HepG2 (cell line): Measurements from ENCODE around the gene HYAL2. TPM values are rescaled to one million over a fixed set of nuclear protein-coding genes. Genes with fewer than 3 reads are reported as not detected.
A peak's percentile ranks its signal among the peaks of the same experiment; 100 is the strongest.

Source experiments
- BCL6 ChIP-seq: IDR thresholded peaks from 2 replicates; pipeline ENCODE4 v1.6.1; 2016; ENCODE audit warnings: missing genetic modification reagents, missing compliant biosample characterization
- BORCS8-MEF2B ChIP-seq: sonication (generic); formaldehyde crosslinking; IDR thresholded peaks from 2 replicates; pipeline ENCODE4 v1.8.0; 2022; ENCODE audit warnings: mild to moderate bottlenecking, missing genetic modification reagents
- CSRNP1 ChIP-seq: sonication (generic); formaldehyde crosslinking; IDR thresholded peaks from 2 replicates; pipeline ENCODE4 v1.8.1; 2023; ENCODE audit warnings: mild to moderate bottlenecking, missing genetic modification reagents
- GPN1 ChIP-seq: sonication (generic); formaldehyde crosslinking; IDR thresholded peaks from 2 replicates; pipeline ENCODE4 v1.5.1; 2020; ENCODE audit warnings: missing genetic modification reagents, borderline replicate concordance
- HOXA5 ChIP-seq: sonication (generic); formaldehyde crosslinking; IDR thresholded peaks from 2 replicates; pipeline ENCODE4 v1.4.0; 2020; ENCODE audit warnings: missing genetic modification reagents
- IKZF5 ChIP-seq: IDR thresholded peaks from 2 replicates; pipeline ENCODE4 v1.6.1; 2018; ENCODE audit warnings: missing genetic modification reagents, mild to moderate bottlenecking, missing compliant biosample characterization
- MZF1 ChIP-seq: sonication (generic); formaldehyde crosslinking; IDR thresholded peaks from 2 replicates; pipeline ENCODE4 v1.8.1; 2023; ENCODE audit warnings: mild to moderate bottlenecking, missing genetic modification reagents, borderline replicate concordance
- RFXAP ChIP-seq: sonication (generic); formaldehyde crosslinking; IDR thresholded peaks from 2 replicates; pipeline ENCODE4 v1.4.0; 2020; ENCODE audit warnings: missing genetic modification reagents, borderline replicate concordance
- RORA ChIP-seq: sonication (generic); formaldehyde crosslinking; IDR thresholded peaks from 2 replicates; pipeline ENCODE4 v1.5.0; 2020; ENCODE audit warnings: mild to moderate bottlenecking, missing genetic modification reagents, moderate library complexity
- ZBTB14 ChIP-seq: sonication (generic); formaldehyde crosslinking; IDR thresholded peaks from 2 replicates; pipeline ENCODE4 v1.4.0; 2020; ENCODE audit warnings: missing genetic modification reagents
- ZNF276 ChIP-seq: sonication (generic); formaldehyde crosslinking; IDR thresholded peaks from 2 replicates; pipeline ENCODE4 v1.4.0; 2020; ENCODE audit warnings: mild to moderate bottlenecking, low read depth, missing genetic modification reagents
- ZNF333 ChIP-seq: sonication (generic); formaldehyde crosslinking; IDR thresholded peaks from 2 replicates; pipeline ENCODE4 v1.4.0; 2020; ENCODE audit warnings: mild to moderate bottlenecking, missing genetic modification reagents, borderline replicate concordance
- ZNF501 ChIP-seq: sonication (generic); formaldehyde crosslinking; IDR thresholded peaks from 2 replicates; pipeline ENCODE4 v1.5.1; 2020; ENCODE audit warnings: mild to moderate bottlenecking, moderate library complexity, missing genetic modification reagents
- ZNF543 ChIP-seq: sonication (generic); formaldehyde crosslinking; IDR thresholded peaks from 2 replicates; pipeline ENCODE4 v1.4.0; 2020; ENCODE audit warnings: mild to moderate bottlenecking, missing genetic modification reagents
- ZNF788 ChIP-seq: sonication (generic); formaldehyde crosslinking; IDR thresholded peaks from 2 replicates; pipeline ENCODE4 v1.5.0; 2020; ENCODE audit warnings: mild to moderate bottlenecking, missing genetic modification reagents, borderline replicate concordance
- ZSCAN9 ChIP-seq: IDR thresholded peaks from 2 replicates; pipeline ENCODE4 v1.6.1; 2016; ENCODE audit warnings: borderline replicate concordance
- polyA plus RNA-seq, 8 experiments: library from polyadenylated mRNA; depleted of rRNA in 3 of 8; stranded (reverse) in 7 of 8; unstranded in 1 of 8; fragments of >200 nt; fragmentation: Illumina TruSeq in 4 of 8; extraction: Trizol in 4 of 8; gene quantifications; 2 replicates each; pipeline versions ENCODE4 v1.2.1 to v1.2.3, GENCODE V29; 2011 to 2016; ENCODE audit warnings: low read depth in 4 of 8, missing spikeins in 1 of 8, mixed read lengths in 1 of 8; ENCODE audit not compliant: insufficient read depth in 1 of 8
- total RNA-seq, 5 experiments: library from RNA; depleted of rRNA; stranded (reverse); fragments of >200 nt; fragmentation: Illumina TruSeq; extraction: Trizol; gene quantifications; 2 replicates each; pipeline ENCODE4 v1.2.3, GENCODE V29; 2016; ENCODE audit warnings: low read depth in 1 of 5
- TF ChIP-seq, protein P1 (sequence below): sonication (generic); formaldehyde crosslinking; IDR thresholded peaks from 2 replicates; pipeline ENCODE4 v1.9.0; 2022; ENCODE audit warnings: low read depth, missing genetic modification reagents
- TF ChIP-seq, protein P2 (sequence below): sonication (generic); formaldehyde crosslinking; IDR thresholded peaks from 2 replicates; pipeline ENCODE4 v1.5.1; 2020; ENCODE audit warnings: missing genetic modification reagents, mild to moderate bottlenecking, borderline replicate concordance

Gene HYAL2
- total and polyA plus RNA-seq, 2 of the 13 experiments (the other 11 are each of a cell fraction or from before 2014, with no cell fraction given): 76.2 to 102 TPM

DNA sequence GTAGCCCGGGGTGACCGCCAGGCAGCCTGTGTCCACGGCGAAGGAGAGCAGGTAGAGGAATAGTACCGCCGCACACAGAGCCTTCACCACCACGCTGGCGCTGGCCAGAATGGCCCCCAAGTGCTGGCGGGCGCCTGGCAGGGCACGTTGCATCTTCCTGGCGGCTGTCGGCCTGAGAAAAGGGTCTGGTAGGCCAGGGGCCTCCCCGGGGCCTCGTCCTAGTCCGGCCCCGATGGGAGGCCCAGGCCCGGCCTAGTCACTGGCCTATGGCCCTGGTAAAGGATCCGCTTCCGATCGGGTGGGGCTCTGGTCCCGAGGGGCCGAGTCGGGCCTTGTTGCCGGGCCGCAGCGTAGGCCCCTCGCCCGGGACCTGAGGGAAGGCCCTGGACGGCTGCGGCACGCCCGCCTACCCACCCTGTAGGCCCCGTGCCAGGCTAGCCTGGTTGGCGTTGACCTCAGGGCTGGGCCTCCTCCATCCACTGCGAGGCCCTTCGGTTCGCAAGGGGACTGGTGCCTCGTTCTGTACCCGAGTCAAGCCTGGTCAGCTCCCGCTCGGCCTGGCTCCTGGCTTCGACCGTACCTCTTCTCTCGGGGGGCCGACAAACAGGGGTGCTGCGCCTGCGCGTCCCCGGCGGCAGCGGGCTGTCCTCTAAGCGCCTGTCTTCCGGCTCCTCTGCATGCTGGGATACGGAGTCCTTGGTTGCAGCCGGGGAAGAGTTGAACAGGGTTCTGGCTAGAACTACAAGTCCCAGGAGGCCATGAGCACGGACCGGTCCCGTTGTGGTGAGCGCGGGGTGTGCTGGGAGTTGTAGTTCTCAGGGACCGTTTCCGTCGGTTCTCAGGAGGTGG, 36.6 kb upstream of the HYAL2 start, which contains the start of gene TMEM115 (continued):
- TF ChIP-seq IKZF5: peak; percentile 80
- TF ChIP-seq MZF1 (CRISPR knock-in tag): peak; percentile 32; the same call in 1 of the 2 replicates
- peak; percentile 50 for TF ChIP-seq ZNF276
- peak; percentile 8; the same call in 1 of the 2 replicates for TF ChIP-seq ZSCAN9 (CRISPR knock-in tag)
- TF ChIP-seq RFXAP (CRISPR knock-in tag): peak; percentile 79; the same call in 1 of the 2 replicates
- TF ChIP-seq, protein P1, sequence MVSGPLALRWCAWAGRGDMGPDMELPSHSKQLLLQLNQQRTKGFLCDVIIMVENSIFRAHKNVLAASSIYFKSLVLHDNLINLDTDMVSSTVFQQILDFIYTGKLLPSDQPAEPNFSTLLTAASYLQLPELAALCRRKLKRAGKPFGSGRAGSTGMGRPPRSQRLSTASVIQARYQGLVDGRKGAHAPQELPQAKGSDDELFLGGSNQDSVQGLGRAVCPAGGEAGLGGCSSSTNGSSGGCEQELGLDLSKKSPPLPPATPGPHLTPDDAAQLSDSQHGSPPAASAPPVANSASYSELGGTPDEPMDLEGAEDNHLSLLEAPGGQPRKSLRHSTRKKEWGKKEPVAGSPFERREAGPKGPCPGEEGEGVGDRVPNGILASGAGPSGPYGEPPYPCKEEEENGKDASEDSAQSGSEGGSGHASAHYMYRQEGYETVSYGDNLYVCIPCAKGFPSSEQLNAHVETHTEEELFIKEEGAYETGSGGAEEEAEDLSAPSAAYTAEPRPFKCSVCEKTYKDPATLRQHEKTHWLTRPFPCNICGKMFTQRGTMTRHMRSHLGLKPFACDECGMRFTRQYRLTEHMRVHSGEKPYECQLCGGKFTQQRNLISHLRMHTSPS (CRISPR knock-in tag): peak; percentile 51; the same call in 1 of the 2 replicates
- peak; percentile 33; the same call in 1 of the 2 replicates for TF ChIP-seq HOXA5 (CRISPR knock-in tag)
- peak; percentile 83; the same call in 1 of the 2 replicates for TF ChIP-seq ZNF501
- TF ChIP-seq RORA: no peak
- TF ChIP-seq ZNF333 (CRISPR knock-in tag): 0 out of 2 replicates have a peak, but pooled peaks have one; percentile 13
- TF ChIP-seq, protein P2, sequence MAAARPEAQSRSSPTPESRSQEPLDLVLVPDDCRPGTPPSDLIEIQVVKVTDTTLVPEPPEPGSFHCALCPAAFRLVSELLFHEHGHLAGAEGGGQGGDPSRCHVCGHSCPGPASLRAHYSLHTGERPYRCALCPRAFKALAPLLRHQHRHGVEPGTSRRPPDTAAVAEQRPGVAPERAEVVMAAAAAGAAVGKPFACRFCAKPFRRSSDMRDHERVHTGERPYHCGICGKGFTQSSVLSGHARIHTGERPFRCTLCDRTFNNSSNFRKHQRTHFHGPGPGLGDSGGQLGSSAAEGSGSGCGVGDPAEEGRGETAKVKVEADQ (CRISPR knock-in tag): peak; percentile 93
- peak; percentile 32; the same call in 1 of the 2 replicates for TF ChIP-seq BORCS8-MEF2B (CRISPR knock-in tag)
- peak; percentile 41; the same call in 1 of the 2 replicates for TF ChIP-seq ZBTB14 (CRISPR knock-in tag)
- peak; percentile 25; the same call in 1 of the 2 replicates for TF ChIP-seq BCL6 (CRISPR knock-in tag)
- peak; percentile 77; the same call in 1 of the 2 replicates for TF ChIP-seq ZNF788 (CRISPR knock-in tag)
- no peak for TF ChIP-seq GPN1 (CRISPR knock-in tag)
- TF ChIP-seq CSRNP1 (CRISPR knock-in tag): peak; percentile 60; the same call in 1 of the 2 replicates
- peak; percentile 68 for TF ChIP-seq ZNF543 (CRISPR knock-in tag)
